Muscle layer of colon (tissue), 2 donors: ENCODE measurements around the gene AVP.
"Not testable (repeated sequence)": the region's sequence is repeated elsewhere in the genome, so short reads cannot be mapped to it uniquely, and the experiment has no call there.

Experiments used
- H3K27ac ChIP-seq: one replicate; pipeline ENCODE4 v1.7.0; 2013; ENCODE audit warnings: low read depth, mild to moderate bottlenecking, low read length, moderate library complexity
- H3K27me3 ChIP-seq, 2 donors: one replicate each; pipeline ENCODE4 v1.7.0; 2013; ENCODE audit warnings: low read length in 2 of 2, mild to moderate bottlenecking in 2 of 2; ENCODE audit not compliant: insufficient read depth in 2 of 2, control insufficient read depth in 1 of 2
- H3K36me3 ChIP-seq: one replicate; pipeline ENCODE4 v1.7.0; 2013; ENCODE audit warnings: mild to moderate bottlenecking, low read length; ENCODE audit not compliant: insufficient read depth
- H3K4me1 ChIP-seq: one replicate; pipeline ENCODE4 v1.7.0; 2013; ENCODE audit warnings: mild to moderate bottlenecking, low read length; ENCODE audit not compliant: insufficient read depth
- H3K4me3 ChIP-seq, 2 donors: one replicate each; pipeline ENCODE4 v1.7.0; 2013; ENCODE audit warnings: low read length in 2 of 2, low read depth in 1 of 2, mild to moderate bottlenecking in 1 of 2, moderate library complexity in 1 of 2
- H3K9ac ChIP-seq: one replicate; pipeline ENCODE4 v1.7.0; 2013; ENCODE audit warnings: low read length
- H3K9me3 ChIP-seq: one replicate; pipeline ENCODE4 v1.7.0; 2013; ENCODE audit warnings: mild to moderate bottlenecking, low read length
- donor health status: abdominal sarcoma.
- donor health status: Adenocarcinoma of cecum.

The AVP gene, protein sequence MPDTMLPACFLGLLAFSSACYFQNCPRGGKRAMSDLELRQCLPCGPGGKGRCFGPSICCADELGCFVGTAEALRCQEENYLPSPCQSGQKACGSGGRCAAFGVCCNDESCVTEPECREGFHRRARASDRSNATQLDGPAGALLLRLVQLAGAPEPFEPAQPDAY

GRCh38 chr20:3084283-3084985 lies at the start of gene AVP:
TSS of gene AVP (minus strand) at chr20:3084724. CDS start at chr20:3084674, 50 bp downstream.
- H3K4me1 ChIP-seq = no peaks in the 10 kb centered on the region
- no peaks in the 10 kb centered on the region for H3K36me3 ChIP-seq
- no peak within 1 kb of the TSS for H3K27ac ChIP-seq
- no peak within 1 kb of the TSS for H3K9ac ChIP-seq
- no peaks in the 10 kb centered on the region for H3K9me3 ChIP-seq
- H3K4me3 ChIP-seq = no peak within 1 kb of the TSS
- peaks cover 11 to 36% of the 10 kb centered on the region in 2 donors for H3K27me3 ChIP-seq

DNA sequence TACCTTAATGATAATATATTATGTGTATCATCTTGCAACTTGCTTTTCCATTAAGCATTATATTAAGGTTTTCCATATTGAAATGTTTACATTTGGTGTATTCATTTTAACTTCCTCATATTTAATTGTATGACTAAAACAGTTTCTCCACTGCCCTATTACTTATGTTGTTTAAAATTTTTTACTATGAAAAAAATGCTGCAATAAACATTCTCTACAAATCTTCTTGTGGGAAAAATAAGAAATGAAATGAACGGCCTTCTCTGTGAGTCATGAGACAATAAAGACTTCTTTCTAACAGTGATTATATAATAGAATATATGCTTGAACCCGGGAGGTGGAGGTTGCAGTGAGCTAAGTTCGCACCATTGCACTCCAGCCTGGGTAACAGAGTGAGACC lies 49.6 kb upstream of the AVP start:
- Histone ChIP-seq H3K9ac (no peak overlapping the region), H3K27me3 (no peaks in the 10 kb centered on the region), H3K36me3 (no peaks in the 10 kb centered on the region), H3K4me3 (no peak overlapping the region), H3K4me1 (no peaks in the 10 kb centered on the region), H3K9me3 (no peaks in the 10 kb centered on the region), H3K27ac (no peak overlapping the region)

GRCh38 chr20:3133155-3133554 lies 48.6 kb upstream of the AVP start:
- H3K4me3 ChIP-seq = no peak overlapping the region
- no peak overlapping the region for H3K27ac ChIP-seq
- H3K9me3 ChIP-seq = no peaks in the 10 kb centered on the region
- H3K9ac ChIP-seq = no peak overlapping the region
- no peaks in the 10 kb centered on the region for H3K27me3 ChIP-seq
- peaks cover 5% of the 10 kb centered on the region for H3K36me3 ChIP-seq
- peaks cover 6% of the 10 kb centered on the region for H3K4me1 ChIP-seq

DNA sequence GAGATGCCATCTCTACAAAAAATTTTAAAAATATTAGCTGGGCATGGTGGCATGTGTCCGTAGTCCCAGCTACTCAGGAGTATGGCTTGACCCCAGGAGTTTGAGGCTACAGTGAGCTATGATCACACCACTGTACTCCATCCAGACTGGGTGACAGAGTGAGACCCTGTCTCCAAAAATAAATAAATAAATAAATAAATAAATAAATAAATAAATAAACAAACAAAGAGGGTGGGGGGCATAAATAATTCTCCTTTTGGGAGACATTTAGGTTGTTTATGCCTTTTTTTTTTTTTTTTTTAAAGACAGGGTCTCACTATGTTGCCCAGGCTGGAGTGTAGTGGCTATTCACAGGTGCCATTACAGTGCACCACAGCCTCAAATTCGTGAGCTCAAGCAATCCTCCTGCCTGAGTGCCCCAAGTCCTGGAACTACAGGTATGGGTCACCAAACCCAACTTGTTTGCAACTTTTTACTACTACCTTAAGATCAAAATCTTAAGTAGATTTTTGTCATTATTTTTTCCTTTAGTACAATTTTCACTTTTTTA lies 45.6 kb upstream of the AVP start:
- Histone ChIP-seq H3K4me3 (no peak overlapping the region), H3K4me1 (peaks cover 14% of the 10 kb centered on the region), H3K27ac (no peak overlapping the region), H3K9me3 (no peaks in the 10 kb centered on the region), H3K9ac (no peak overlapping the region), H3K36me3 (peaks cover 5% of the 10 kb centered on the region), H3K27me3 (no peaks in the 10 kb centered on the region)

- H3K9me3 ChIP-seq = no peaks in the 10 kb centered on the region
- no peak overlapping the region for H3K4me3 ChIP-seq
- H3K27me3 ChIP-seq = no peaks in the 10 kb centered on the region
- no peak overlapping the region for H3K27ac ChIP-seq
- peaks cover 14% of the 10 kb centered on the region for H3K4me1 ChIP-seq
- no peak overlapping the region for H3K9ac ChIP-seq
- peaks cover 5% of the 10 kb centered on the region for H3K36me3 ChIP-seq
Measured at GRCh38 chr20:3129094-3129493, 44.6 kb upstream of the AVP start.

DNA sequence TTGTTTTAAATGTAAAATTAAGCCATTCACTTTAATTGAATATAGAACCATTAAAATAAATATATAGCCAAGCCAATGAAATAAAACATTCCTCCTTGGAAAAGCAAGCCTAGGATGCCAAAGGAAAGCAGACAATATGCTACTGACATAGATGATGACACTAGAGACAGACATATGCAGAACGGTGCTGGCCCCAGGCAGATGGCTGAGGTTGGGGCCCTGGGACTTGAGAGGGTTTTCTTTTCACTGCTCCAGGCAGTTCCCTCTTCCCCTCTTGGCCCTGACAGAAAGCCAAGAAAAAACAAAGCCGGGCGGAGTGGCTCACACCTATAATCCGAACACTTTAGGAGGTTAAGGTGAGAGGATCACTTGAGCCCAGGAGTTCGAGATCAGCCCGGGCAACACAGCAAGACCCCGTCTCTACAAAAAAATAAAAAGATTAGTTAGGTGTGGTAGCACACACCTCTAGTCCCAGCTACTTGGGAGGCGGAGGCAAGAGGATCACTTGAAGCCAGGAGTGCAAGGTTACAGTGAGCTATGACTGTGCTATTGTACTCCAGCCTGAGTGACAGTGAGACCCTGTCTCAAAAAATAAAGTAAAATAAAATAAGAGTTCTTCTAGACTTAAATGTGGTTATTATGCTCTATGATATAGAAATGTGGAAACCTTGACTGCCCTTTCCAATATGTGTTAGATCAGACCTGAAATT lies 43.9 kb upstream of the AVP start:
- no peak overlapping the region for H3K4me3 ChIP-seq
- peaks cover 14% of the 10 kb centered on the region for H3K4me1 ChIP-seq
- H3K27ac ChIP-seq = no peak overlapping the region
- H3K36me3 ChIP-seq = peaks cover 5% of the 10 kb centered on the region
- no peak overlapping the region for H3K9ac ChIP-seq
- H3K27me3 ChIP-seq = no peaks in the 10 kb centered on the region
- no peaks in the 10 kb centered on the region for H3K9me3 ChIP-seq

- H3K27me3 ChIP-seq = no peaks in the 10 kb centered on the region
- no peak overlapping the region for H3K27ac ChIP-seq
- no peaks in the 10 kb centered on the region for H3K9me3 ChIP-seq
- no peak overlapping the region for H3K9ac ChIP-seq
- no peak overlapping the region for H3K4me3 ChIP-seq
- peaks cover 20% of the 10 kb centered on the region for H3K36me3 ChIP-seq
- H3K4me1 ChIP-seq = peaks cover 14% of the 10 kb centered on the region
Measured at GRCh38 chr20:3126527-3126859, 42.0 kb upstream of the AVP start.

GRCh38 chr20:3125776-3126526 lies 41.4 kb upstream of the AVP start:
- H3K4me1 ChIP-seq = peaks cover 14% of the 10 kb centered on the region
- peaks cover 24% of the 10 kb centered on the region for H3K36me3 ChIP-seq
- H3K27ac ChIP-seq, H3K9me3 ChIP-seq, H3K9ac ChIP-seq, H3K27me3 ChIP-seq, H3K4me3 ChIP-seq: not testable (repeated sequence)

DNA sequence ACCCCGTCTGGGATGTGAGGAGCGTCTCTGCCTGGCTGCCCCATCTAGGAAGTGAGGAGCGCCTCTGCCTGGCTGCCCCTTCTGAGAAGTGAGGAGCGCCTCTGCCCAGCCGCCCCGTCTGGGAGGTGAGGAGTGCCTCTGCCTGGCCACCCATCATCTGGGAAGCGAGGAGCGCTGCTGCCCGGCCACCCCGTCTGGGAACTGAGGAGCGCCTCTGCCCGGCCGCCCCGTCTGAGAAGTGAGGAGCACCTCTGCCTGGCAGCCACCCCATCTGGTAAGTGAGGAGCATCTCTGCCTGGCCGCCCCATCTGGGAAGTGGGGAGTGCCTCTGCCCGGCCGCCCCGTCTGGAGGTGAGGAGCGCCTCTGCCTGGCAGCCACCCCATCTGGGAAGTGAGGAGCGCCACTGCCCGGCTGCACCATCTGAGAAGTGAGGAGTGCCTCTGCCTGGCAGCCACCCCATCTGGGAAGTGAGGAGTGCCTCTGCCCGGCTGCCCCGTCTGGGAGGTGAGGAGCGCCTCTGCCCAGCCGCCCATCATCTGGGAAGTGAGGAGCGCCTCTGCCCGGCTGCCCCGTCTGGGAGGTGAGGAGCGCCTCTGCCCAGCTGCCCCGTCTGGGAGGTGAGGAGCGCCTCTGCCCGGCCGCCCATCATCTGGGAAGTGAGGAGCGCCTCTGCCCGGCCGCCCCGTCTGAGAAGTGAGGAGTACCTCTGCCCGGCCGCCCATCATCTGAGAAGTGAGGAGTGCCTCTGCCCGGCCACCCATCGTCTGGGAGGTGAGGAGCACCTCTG lies 40.4 kb upstream of the AVP start:
- H3K9me3 ChIP-seq, H3K27me3 ChIP-seq, H3K9ac ChIP-seq: not testable (repeated sequence)

GRCh38 chr20:3124163-3124562 lies 39.6 kb upstream of the AVP start:
- not testable (repeated sequence) for H3K27ac ChIP-seq, H3K4me3 ChIP-seq, H3K27me3 ChIP-seq, H3K9ac ChIP-seq, H3K9me3 ChIP-seq
- Histone ChIP-seq H3K4me1 (peaks cover 14% of the 10 kb centered on the region), H3K36me3 (peaks cover 32% of the 10 kb centered on the region)

More for the DNA sequence above, 40.4 kb upstream of the AVP start:
- Histone ChIP-seq H3K4me1 (peaks cover 14% of the 10 kb centered on the region), H3K36me3 (peaks cover 30% of the 10 kb centered on the region)
- not testable (repeated sequence) for H3K4me3 ChIP-seq, H3K27ac ChIP-seq
